Left lobe of liver (tissue), 2 donors: Measurements from ENCODE around the gene SFXN5. TPM values are rescaled to one million over a fixed set of nuclear protein-coding genes. Genes with fewer than 3 reads are reported as not detected.

ENCODE experiments used
- ATAC-seq: fragments of 200-7000 bp; cut with Tn5 transposase; one replicate; pipeline ENCODE4 v1.9.1; 2020; ENCODE audit warnings: mild to moderate bottlenecking, moderate library complexity
- DNase-seq: peaks from one replicate; pipeline ENCODE4 v3.0.0-alpha.2; 2020; ENCODE audit warnings: low spot score
- total RNA-seq: library from RNA; stranded (reverse); gene quantifications from one replicate; pipeline ENCODE4 v1.2.1, GENCODE V29; 2021
- donor health status: DM: no; HTN: no; CAD: no; lungs with moderate emphysema.
- donor health status: DM: no; HTN: yes; CAD: no.

SFXN5 gene
- total RNA-seq, 1 donor from 2014 or later, result 80.1 TPM

DNA sequence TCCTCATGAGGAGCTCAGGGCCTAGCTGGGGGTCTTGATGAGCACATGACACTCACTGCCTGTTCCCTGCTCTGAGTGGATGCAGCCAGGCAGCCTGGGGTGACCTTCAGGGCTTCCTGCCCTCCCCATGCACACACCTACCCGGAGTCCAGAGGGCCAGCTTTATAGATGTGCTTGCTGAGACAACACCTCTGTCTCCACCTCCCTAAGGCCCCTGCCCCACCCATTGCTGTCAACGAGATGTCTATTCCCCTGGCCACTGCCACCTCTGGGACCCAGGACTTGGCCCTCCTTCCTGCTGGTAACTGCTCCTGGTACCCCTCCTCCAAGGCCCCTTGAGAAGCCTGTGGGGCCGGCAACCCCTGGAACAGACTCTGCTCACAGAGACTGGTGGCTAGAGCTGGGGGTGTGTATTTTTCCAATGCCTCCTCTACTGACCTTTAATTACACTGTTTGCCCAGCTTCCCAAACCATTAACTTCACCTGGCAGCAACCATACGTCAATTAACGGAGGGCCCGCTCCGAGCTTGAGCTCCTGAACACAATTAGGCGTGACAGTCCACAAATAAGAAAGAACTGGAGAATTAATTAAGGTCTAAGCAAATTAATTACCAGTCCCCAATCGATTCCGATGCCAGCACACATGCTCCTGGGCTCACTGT lies 87.9 kb downstream of the SFXN5 start:
- peak; percentile 70 for DNase-seq
- ATAC-seq, result peak; percentile 58

DNA sequence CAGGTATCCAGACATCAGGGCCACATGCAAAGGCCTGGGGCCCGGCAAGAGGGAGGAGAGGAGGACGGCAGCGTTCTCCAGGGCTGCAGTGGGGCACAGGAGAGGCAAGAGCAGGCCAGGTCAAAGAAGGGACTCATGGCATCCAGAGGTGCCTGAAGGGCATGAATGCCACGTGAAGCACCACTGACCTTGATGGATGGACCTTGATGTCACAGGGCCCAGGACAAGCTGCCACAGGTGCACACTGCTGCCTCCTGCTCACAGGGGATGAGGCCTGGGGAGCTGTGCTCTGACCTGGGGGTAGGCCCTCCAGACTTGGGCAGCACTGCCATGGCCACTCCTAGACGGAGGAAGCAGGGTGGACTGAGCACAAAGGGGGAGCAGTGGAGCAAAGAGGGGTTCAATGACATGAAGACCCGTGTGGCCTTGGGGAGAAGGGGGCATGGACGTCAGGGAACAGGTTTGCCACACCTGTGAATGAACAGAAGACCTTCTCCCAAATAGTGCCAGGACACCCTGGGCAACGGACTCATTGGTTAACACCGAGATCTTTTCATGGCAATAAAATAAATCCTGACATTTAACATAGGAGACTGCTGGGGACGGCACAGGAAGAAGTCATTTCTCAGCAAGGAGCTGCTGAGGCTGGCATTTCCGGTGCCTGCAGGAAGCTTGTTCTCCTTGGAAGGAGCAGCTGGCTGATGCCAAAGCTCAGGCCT lies 88.6 kb downstream of the SFXN5 start:
- ATAC-seq (peak; percentile 46), DNase-seq (peak; percentile 80)

DNA sequence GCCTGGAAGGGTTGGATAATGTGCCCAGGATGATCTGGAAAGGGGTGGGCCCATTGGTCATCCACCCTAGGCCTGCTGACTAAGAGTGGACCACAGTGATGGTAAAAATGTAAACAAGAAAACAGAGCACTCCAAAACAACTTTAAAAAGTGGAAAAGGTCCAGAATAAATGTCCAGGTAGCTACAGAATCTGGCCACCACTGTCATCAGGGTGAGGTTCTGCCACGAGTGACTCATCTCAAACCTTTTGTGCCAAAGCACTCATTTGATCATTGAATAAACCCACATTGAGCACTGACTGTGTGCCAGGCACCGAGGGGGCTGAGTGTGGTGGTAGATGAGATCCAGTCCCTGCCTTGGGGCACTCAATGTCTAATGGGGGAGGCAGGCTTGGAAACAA lies 89.3 kb downstream of the SFXN5 start:
- no peak for DNase-seq

DNA sequence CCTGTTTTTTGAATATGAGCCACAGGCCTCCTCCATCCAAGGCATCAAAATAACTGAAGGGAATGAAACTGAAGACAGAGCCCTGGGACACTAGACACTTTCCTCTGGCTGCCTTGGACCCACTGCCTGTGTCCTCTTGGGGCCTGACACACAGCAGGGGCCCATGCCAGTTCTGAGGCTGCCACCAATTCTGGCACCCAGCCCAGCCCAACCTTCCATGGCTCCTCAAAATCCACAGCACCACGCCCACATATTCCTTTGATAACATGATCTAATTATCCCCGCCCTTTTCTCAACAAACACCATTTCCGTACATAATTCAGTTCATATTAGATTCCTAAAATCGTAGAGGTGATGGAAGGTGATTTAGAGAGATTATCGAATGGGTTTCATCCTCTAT lies 90.0 kb downstream of the SFXN5 start:
- no peak for ATAC-seq
- no peak for DNase-seq

More for the DNA sequence above, 89.3 kb downstream of the SFXN5 start:
- ATAC-seq, result no peak

DNA sequence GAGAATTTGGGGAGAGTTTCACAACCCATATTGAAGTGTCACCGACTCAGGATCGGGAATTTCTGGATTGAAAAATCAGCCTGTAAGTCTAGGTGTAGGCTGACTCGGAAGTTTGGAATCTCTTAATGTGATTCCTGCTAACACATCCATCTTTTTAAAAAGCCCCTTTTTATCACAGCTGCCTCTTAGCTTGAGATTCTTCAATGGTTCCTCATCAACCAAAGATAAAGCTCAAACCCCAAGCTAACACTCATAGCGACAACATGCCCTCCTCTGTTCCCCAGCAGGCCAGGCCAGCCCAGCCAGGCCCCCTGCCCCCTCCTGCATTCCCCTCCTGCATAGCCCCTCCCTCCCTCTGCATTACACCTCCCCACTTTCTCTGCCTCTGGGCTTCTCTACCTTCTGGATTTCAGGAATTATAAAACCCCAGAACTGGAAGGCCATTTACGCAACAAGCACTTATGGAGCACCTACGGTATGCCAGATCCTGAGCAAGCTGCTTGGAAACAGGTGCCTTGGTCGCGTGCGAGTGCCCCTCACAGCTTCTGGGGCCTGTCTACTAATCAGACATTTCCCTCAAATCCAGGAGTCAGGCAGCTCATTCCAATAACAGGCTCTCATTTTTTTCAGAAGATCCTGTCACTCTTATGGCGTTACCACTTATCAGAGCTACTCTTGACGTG lies 90.8 kb downstream of the SFXN5 start:
- ATAC-seq (no peak), DNase-seq (no peak)

DNA sequence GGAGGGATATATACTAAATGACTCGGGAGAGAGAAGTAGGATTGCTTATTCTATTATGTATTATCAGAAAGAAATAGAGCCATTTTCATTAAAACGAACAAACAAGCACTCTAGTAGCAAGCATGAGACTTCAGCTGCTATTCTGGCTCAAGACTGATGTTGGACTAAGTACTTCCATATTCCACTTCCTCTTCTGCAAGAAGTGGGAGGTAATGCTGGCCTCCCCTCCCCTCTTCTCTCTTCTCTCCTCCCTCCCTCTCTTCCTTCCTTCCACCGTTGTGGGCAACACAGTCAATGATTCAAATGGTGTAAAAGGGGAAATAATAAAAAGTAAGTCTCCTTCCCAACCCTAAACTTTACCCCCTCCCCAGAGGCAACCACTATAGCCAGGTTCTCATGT lies 91.6 kb downstream of the SFXN5 start:
- ATAC-seq (no peak), DNase-seq (no peak)

DNA sequence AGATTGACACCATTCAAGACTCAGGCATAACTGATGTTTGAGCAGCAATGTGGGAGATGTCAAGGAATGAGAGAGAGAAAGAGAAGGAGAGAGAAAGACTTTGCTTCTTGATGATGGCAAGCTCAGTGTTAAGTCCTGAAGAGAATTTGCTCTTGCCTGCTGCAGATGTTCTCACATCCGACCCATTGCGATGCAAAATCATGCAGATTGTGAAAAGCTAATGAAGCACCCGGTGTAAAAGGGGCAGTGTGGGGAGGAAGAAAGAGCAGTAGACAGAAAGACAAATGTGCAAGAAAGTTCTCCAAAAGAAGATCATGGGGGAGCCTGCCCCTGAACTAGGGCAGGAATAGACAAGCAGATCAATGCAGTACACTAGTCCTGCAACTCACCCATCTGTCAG lies 96.5 kb downstream of the SFXN5 start:
- no peak for ATAC-seq
- DNase-seq, result no peak

DNA sequence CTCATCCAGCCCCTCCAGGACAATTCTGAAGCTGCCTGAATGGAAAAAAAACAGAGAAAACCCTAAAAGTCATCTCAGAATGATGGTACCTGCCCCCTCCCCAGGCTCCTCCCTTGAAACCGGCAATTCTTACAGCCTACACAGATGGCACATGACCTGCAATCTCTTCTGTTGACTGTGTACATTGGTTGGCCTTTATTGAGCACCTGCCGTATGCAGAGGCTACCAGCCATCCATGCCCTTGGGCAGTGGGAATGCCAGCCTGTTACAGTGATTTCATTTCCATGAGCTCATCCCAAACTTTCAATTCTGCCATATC lies 97.1 kb downstream of the SFXN5 start:
- ATAC-seq, result no peak
- no peak for DNase-seq

DNA sequence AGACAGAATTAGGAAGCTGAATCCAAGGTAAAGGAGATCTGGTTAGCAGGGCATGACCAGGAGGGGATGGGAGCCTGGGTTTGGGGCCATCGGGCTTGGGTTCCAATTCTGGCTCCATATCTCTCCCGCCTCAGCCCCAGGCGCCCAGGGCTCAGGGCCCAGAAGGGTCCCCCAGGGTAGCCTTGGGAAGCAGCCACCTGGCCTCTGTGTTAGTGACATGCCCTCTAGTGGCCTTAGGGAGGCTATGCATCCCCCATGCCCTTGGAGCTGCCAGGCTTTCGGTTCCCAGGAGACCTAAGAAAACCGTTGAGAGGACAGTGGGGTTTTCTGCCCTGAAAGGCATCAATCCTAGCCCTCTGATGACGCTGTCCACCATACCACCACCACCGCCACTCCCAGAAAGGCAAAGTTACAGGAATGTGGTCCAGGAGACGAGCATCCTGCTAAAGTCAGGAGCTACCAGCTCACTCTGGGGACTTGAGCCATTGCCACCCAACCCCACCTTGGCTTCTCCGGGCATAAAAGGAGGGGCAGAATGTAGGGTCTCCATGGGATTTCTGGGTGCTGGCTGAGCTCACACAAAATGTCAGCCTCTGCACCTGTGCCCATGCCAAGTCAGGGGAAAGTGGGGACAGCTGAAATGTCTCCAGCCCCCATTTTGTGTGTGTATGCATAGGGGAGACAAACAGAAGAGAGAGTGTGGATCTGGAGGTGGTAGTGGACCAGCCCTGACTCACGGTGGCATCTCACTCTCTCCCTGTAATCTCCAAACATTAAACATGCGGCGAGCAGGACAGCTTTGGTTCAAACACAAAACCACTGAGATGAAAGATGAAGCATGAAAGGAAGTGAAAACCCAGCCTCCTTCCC lies 97.7 kb downstream of the SFXN5 start:
- peak; percentile 81 for ATAC-seq
- DNase-seq, result no peak

DNA sequence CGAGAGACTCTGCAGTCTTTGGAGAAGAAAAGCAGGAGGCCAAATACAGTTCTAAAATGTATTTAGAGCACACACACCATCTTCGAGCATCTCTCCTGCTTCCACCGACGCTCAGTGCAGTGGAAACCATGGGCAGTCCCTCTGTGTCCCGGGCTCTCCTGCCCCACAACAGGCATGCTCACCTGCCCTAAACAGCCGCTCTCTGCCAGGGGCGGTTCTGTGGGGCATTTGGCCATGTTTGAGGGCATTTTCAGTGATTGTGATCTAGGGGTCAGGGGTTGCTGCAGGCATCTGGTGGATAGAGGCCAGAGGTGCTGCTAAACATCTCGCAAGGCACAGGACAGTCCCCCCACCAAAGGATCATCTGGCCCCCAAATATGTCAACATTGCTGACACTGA lies 98.4 kb downstream of the SFXN5 start:
- DNase-seq, result no peak
- ATAC-seq, result peak; percentile 9

DNA sequence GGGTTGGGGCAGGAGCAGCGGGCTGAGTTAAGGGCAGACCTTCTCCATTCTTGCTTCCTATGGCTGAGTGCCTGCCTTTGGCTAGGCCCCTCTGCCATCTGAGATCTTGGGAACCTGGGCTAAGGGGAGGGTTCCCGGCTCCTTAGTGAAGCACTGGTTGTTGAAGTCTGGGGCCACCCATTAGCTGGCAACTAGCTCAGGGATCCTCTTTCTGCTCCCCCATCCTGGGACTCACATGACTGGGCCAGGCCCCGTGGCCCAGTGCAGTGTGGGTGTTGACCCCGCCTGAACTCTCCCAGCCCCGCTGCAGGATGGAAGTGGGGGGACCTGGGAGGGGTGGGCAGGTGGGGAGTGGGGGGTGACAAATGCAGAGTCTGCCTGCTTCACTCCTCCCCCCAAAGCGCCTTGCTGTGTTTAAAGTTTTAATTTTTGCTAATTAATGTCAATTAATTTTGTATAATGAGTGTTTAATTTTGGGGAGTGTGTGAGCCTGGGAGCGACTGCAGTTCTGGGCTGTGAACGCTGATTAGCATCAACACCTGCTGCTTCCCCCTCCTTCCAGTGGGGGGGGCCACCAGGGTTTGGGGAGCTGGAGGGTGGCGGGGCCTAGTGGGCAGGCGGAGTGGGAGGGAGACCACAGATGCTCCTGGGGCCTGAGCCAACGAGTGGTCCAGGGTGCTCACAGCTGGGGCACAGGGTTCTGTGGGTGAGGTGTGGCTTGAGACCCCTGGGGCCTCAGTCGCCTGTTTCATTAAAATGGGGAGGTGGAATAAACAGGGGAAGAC lies 99.0 kb downstream of the SFXN5 start:
- DNase-seq (no peak), ATAC-seq (peak; percentile 4)

DNA sequence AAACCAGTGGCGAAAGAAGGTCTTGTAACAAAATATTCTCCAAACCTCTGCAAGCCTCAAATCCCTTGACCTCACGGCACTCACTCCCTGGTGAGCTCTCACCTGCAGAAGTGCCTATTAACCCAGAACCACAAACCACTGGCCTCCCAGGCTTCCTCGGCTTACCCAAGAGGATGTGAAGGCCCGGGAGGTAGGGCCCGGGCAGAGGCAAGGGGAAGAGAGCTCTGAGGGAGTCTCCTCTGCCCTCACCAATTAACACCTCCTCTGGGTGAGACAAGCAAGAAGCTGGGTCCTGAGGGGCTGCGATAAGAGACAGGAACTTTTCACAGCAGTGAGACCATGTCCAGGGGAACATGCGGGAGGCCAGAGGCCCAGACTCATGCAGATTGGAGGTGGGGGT lies 100.5 kb downstream of the SFXN5 start:
- no peak for DNase-seq
- ATAC-seq, result no peak

DNA sequence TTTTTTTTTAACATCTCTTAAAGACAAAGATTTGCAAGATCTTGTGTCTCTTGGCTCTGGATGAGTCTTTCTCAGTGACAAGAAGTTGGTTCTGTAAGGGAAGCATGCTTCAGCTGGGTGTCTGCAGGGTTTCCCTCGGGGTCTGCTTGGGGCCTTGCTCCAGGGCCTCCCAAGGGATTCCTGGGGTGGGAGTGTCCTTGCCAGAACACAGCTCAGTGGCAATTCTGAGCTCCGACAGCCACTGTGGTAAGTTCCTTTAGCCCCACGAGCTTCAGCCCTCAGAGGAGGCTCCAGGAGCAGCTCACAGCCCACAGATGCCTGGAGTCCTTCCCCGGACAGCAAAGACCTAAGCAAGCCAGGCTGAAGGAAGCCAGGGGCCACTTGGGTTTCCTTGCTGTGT lies 101.8 kb downstream of the SFXN5 start:
- DNase-seq (no peak), ATAC-seq (no peak)

DNA sequence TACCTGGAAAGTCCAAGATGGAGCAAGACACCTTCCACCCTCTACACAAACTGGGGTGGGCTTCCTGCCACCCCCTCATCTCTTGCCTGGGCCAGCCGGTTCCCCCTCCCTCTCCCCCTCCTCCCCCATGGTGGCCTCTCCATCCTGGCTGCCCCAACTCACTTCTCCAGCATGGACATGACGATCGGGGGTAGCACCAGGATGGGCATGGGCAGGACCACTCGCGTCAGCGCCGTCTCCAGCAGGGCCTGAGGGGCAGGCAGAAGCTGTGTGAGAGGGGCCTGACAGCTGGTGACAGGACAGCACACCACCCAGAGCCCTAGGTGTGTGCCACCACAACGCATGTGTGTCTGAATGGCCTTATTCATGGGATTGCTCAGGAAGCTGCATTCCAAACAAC lies 103.2 kb downstream of the SFXN5 start:
- ATAC-seq, result no peak
- no peak for DNase-seq

DNA sequence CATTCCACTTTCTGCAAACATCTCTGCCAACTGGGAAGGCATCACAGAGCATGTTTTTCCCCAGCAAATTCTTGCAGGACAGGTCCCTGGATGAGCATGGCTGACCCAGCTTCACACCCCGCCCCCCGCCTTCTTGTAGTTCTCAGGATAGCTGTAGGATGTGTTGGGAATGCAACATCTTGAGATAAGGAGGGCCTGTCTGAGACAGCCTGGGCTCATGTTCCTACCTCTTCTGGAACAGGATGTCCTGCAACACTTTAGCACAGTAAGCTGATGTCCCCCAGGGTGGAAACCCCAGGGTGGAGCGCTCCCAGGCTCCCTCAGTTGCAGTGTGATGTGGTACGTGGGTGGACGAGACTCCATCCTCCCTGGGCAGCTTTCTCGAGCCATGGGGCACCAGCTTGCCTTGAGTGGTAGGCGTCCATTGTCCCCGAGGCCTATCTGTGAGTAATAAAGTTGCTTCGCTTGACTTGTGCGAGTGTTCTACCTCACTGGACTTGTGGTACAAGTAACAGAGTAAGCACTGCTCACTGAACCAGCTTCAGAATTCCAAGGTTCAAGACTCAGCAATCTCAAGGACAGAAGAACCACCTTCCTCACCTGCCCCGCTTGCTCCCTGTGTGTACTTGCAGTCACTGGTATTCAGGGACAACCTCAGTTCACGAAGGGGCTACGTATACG lies 105.6 kb downstream of the SFXN5 start:
- no peak for ATAC-seq
- no peak for DNase-seq

DNA sequence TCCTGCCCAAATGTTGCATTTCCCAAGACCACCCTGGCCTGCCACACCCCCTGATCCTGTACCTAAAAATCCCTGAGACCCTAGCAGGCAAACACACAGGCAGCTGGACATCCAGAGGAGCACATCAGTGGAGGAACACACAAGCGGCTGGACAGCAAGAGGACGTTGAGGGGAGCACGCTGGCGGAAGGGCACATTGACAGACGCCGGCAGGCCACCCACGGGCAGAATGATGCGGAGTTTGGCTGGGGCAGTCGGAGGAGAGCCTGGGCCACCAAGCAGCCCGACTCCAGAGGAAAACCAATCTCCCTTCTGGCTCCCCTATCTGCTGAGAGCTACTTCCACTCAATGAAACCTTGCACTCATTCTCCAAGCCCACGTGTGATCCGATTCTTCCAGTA lies 106.5 kb downstream of the SFXN5 start:
- ATAC-seq, result no peak
- no peak for DNase-seq

DNA sequence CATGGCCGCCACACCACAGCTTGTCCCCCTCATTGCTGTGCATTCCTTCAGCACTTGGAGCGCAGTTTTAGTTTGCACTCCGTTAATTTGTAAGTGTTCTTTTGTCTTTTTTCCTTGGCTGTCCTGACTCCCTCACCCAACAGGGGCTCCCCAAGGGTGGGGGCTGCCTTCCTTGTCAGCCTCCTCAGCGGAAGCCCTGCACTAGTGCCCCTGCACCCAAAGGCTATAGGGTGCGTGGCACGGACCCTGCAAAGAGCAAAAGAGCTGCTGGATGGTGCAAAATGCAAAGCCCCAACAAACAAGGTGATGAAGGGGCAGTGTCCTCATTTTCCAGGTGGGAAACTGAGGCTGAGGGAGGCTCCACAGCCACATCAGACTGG lies 107.4 kb downstream of the SFXN5 start:
- no peak for ATAC-seq
- no peak for DNase-seq

DNA sequence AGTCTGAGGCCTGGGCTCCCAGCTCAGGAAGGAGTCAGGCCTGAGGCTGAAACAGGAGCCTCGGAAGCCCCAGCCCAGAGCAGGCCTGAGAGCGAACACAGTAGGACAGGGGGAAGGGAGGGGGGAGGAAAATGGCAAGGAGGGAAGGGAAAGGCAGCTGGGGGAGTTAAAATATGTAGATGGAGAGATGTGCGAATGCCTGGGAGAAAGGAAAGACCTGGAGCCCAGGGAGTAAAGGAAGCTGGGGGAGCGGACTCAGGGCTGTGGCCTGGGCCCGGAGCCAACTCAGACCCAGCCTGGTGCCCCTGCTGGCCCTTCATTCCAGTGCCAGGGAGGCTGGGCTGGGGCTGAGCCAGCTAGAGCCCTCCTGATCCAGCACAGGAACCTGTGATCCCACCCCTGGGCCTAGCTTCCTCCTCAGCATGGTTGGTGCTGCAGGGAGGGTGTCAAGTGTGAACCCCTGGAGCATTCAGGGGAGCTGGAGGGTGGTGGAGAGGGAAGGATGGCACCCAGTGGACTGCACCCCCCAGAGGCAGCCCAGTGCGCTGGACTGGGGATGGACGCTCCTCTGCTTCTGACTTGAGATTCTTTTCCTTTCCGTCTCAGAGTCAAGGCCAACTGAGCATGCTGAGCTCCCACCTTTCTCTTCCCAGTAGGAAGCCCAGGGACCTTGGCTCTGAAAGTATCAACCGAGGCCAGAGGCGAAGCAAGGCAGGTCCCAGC lies 107.9 kb downstream of the SFXN5 start:
- DNase-seq (no peak), ATAC-seq (peak; percentile 4)

DNA sequence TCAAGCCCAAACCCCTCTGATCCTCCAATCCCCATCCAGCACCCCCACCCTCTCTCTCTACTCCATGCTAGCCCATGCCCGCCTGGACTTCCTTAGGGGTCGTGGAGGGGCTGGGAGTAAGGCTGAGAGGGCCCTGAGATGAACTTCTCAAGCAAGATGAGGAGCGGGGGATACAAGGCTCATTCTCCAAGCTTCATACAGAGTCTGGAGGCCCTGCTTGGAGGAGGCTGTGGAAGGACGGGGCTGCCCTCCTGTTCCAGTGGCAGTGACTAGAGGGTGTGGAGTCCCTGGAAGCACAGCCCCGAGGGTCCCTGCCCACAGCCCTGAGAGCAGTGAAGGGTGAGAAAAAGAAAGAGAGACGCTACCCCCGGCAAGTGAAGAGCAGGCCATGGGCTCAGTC lies 108.6 kb downstream of the SFXN5 start:
- DNase-seq, result no peak
- no peak for ATAC-seq
